Measurements from ENCODE around the gene CSNK1G3.

GRCh38 chr5:123546657-123547056, 34.7 kb downstream of the CSNK1G3 start:
- TF ChIP-seq CTCF (IDR thresholded peaks at IDR 0.05) (no peak), POLR2A (IDR thresholded peaks at IDR 0.05) (no peak)

Data from testis (tissue), 2 donors.